NB4 (cell line): Measurements from ENCODE around the gene PAX2.

ENCODE experiments used
- CTCF ChIP-seq: IDR thresholded peaks from one replicate; pipeline ENCODE4 v1.5.1; 2012; ENCODE audit warnings: low read depth, low read length
- POLR2A ChIP-seq: IDR thresholded peaks from 2 replicates; pipeline ENCODE4 v1.6.1; 2011; ENCODE audit warnings: mild to moderate bottlenecking; ENCODE audit not compliant: insufficient read length; ENCODE audit errors: extremely low read depth
- TF ChIP-seq, protein P1 (sequence below): IDR thresholded peaks from 2 replicates; pipeline ENCODE4 v1.6.1; 2011; ENCODE audit warnings: low read depth, low read length

DNA sequence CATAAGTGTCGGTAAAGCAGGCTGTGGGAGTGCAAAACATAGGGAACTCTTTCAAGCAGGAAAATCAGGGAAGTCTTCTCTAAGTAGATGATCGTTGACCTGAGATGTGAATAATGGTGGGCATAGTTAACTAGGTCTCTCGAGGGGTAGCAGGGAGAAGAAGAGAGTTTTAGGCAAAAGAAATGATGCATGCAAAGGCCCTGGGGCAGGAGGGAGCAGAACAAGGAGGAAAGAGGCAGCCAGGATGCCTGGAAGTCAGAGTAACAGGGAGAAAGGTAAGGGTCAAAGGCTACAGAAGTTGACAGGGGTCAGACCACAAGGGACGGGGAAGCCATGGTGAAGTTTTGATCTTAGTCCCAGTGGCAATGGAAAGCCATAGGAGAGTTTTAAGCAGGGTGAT lies 47.8 kb upstream of the PAX2 start:
- TF ChIP-seq CTCF (no peak), POLR2A (no peak)
- TF ChIP-seq, protein P1, sequence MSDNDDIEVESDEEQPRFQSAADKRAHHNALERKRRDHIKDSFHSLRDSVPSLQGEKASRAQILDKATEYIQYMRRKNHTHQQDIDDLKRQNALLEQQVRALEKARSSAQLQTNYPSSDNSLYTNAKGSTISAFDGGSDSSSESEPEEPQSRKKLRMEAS = no peak
